HCT116 (cell line): ENCODE measurements around the gene ARPC5. TPM values are rescaled to one million over a fixed set of nuclear protein-coding genes. Genes with fewer than 3 reads are reported as not detected.

Experiments used
- ATAC-seq: fragments of 200-7000 bp; cut with Tn5 transposase; 2 replicates; pipeline ENCODE4 v1.9.1; 2020; ENCODE audit warnings: mild to moderate bottlenecking, moderate library complexity
- BruUV-seq: library from RNA; stranded (reverse); fragments of 400-500 nt; replicated peaks from 2 replicates; lab custom pipeline; 2021; lab: Mats Ljungman, UMichigan
- CTCF ChIA-PET: fragments of 300-600 bp; sonication (Branson Sonifier 250); formaldehyde crosslinking; loops from one replicate; lab custom pipeline; 2021; ENCODE audit warnings: antibody characterized with exemption; lab: Charles Lee
- POLR2A ChIA-PET: fragments of 300-600, 350-600 bp; sonication (Branson Sonifier 250); formaldehyde crosslinking; loops from one replicate; lab custom pipeline; 2021; ENCODE audit warnings: antibody characterized with exemption; lab: Charles Lee
- RAD21 ChIA-PET, 2 experiments: fragments of 300-600 bp; sonication (Branson Sonifier 250); formaldehyde crosslinking; loops; one replicate each; lab custom pipeline; 2023; ENCODE audit warnings: low total read pairs in 2 of 2; ENCODE audit not compliant: uncharacterized antibody in 2 of 2, unreplicated experiment in 2 of 2, low non-redundant PET in 1 of 2; lab: Charles Lee
- DNase-seq: peaks from one replicate; pipeline ENCODE4 v3.0.0-alpha.2; 2010; ENCODE audit warnings: low read depth, low spot score
- H2AFZ ChIP-seq: fragments of 200-600 bp; shearing (Covaris generic), sonication (generic); 2 replicates; pipeline ENCODE4 v1.6.1; 2017; ENCODE audit warnings: low read depth, mixed run types, mixed read lengths, antibody characterized with exemption, low read length; ENCODE audit not compliant: poor library complexity, severe bottlenecking
- H3K27ac ChIP-seq: 2 replicates; pipeline ENCODE4 v1.5.1; 2012; ENCODE audit warnings: low read depth, low read length
- H3K27me3 ChIP-seq: fragments of 200-600 bp; sonication (generic); 2 replicates; pipeline ENCODE4 v1.6.1; 2016; ENCODE audit warnings: mixed run types, low read length, mixed read lengths; ENCODE audit not compliant: insufficient read depth
- H3K36me3 ChIP-seq, 2 experiments: fragments of 200-500 bp in 1 of 2; fragments of 200-600 bp in 1 of 2; sonication (Bioruptor generic) in 1 of 2; sonication (generic) in 1 of 2; 2 replicates each; pipeline versions ENCODE4 v1.5.1 to v1.6.1; 2014 to 2016; ENCODE audit warnings: low read length in 2 of 2, inconsistent platforms in 1 of 2, mixed read lengths in 1 of 2, mixed run types in 1 of 2; ENCODE audit not compliant: insufficient read depth in 2 of 2, control insufficient read depth in 1 of 2
- H3K4me1 ChIP-seq, 2 experiments: fragments of 200-600 bp in 1 of 2; sonication (generic) in 1 of 2; 2 replicates each; pipeline versions ENCODE4 v1.5.1 to v1.6.1; 2012 to 2017; ENCODE audit warnings: low read length in 2 of 2, inconsistent platforms in 1 of 2, mild to moderate bottlenecking in 1 of 2, mixed read lengths in 1 of 2, mixed run types in 1 of 2, moderate library complexity in 1 of 2; ENCODE audit not compliant: insufficient read depth in 2 of 2, control insufficient read depth in 1 of 2
- H3K4me2 ChIP-seq: fragments of 200-600 bp; sonication (generic); 2 replicates; pipeline ENCODE4 v1.6.1; 2017; ENCODE audit warnings: mixed run types, low read length, mixed read lengths
- H3K4me3 ChIP-seq, 2 experiments: fragments of 200-600 bp in 1 of 2; sonication (generic) in 1 of 2; replicated peaks in 1 of 2; 2 replicates each; pipeline ENCODE4 v1.5.1; 2011 to 2016; ENCODE audit warnings: low read length in 2 of 2, control low read depth in 1 of 2, low read depth in 1 of 2, mild to moderate bottlenecking in 1 of 2, mixed read lengths in 1 of 2, mixed run types in 1 of 2
- H3K79me2 ChIP-seq: fragments of 200-600 bp; sonication (generic); 2 replicates; pipeline ENCODE4 v1.6.1; 2017; ENCODE audit warnings: mild to moderate bottlenecking, mixed run types, low read length, moderate library complexity, mixed read lengths; ENCODE audit not compliant: insufficient read depth
- H3K9ac ChIP-seq: fragments of 200-600 bp; sonication (generic); 2 replicates; pipeline ENCODE4 v1.6.1; 2016; ENCODE audit warnings: low read length, mixed read lengths
- H3K9me2 ChIP-seq: fragments of 200-600 bp; sonication (generic), shearing (Covaris generic); 2 replicates; pipeline ENCODE4 v1.6.1; 2017; ENCODE audit warnings: mixed run types, mild to moderate bottlenecking, moderate library complexity; ENCODE audit not compliant: insufficient read depth
- H3K9me3 ChIP-seq, 2 experiments: fragments of 200-500 bp in 1 of 2; fragments of 200-600 bp in 1 of 2; sonication (Bioruptor generic) in 1 of 2; sonication (generic) in 1 of 2; 2 replicates each; pipeline ENCODE4 v1.6.1; 2014 to 2017; ENCODE audit warnings: low read length in 2 of 2, mixed read lengths in 2 of 2, inconsistent platforms in 1 of 2, low read depth in 1 of 2, mild to moderate bottlenecking in 1 of 2, mixed run types in 1 of 2, moderate library complexity in 1 of 2; ENCODE audit not compliant: control insufficient read depth in 1 of 2, insufficient read depth in 1 of 2
- H4K20me1 ChIP-seq: fragments of 200-600 bp; sonication (generic), shearing (Covaris generic); 2 replicates; pipeline ENCODE4 v1.6.1; 2017; ENCODE audit warnings: mixed run types, mild to moderate bottlenecking, moderate library complexity; ENCODE audit not compliant: insufficient read depth
- CBX3 ChIP-seq: IDR thresholded peaks from 2 replicates; pipeline ENCODE4 v1.6.1; 2012; ENCODE audit warnings: low read depth
- EZH2 ChIP-seq: fragments of 200-600 bp; sonication (generic); IDR thresholded peaks from 2 replicates; pipeline ENCODE4 v1.6.1; 2017; ENCODE audit warnings: antibody characterized with exemption, mixed run types
- EZH2phosphoT487 ChIP-seq: fragments of 200-600 bp; IDR thresholded peaks from 2 replicates; pipeline ENCODE4 v1.6.1; 2018; ENCODE audit warnings: antibody characterized with exemption, borderline replicate concordance
- FOSL1 ChIP-seq: IDR thresholded peaks from 2 replicates; pipeline ENCODE4 v1.6.1; 2012; ENCODE audit warnings: low read depth
- JUND ChIP-seq: IDR thresholded peaks from 2 replicates; pipeline ENCODE4 v1.6.1; 2012
- POLR2A ChIP-seq: IDR thresholded peaks from 2 replicates; pipeline ENCODE4 v1.7.0; 2011; ENCODE audit warnings: borderline replicate concordance; ENCODE audit not compliant: insufficient read depth, insufficient read length; ENCODE audit errors: extremely low read depth
- POLR2AphosphoS5 ChIP-seq: IDR thresholded peaks from 2 replicates; pipeline ENCODE4 v1.6.1; 2011; ENCODE audit warnings: mild to moderate bottlenecking, low read depth, low read length, moderate library complexity
- SIN3A ChIP-seq: IDR thresholded peaks from 2 replicates; pipeline ENCODE4 v1.6.1; 2012; ENCODE audit warnings: low read depth
- SP1 ChIP-seq: IDR thresholded peaks from 2 replicates; pipeline ENCODE4 v1.6.1; 2012; ENCODE audit warnings: low read depth
- SRF ChIP-seq: IDR thresholded peaks from 2 replicates; pipeline ENCODE4 v1.6.1; 2012; ENCODE audit warnings: low read depth
- TCF7L2 ChIP-seq: IDR thresholded peaks from 2 replicates; pipeline ENCODE4 v1.7.0; 2011; ENCODE audit warnings: borderline replicate concordance, inconsistent platforms; ENCODE audit not compliant: insufficient read depth, insufficient read length; ENCODE audit errors: extremely low read depth
- YY1 ChIP-seq: IDR thresholded peaks from 2 replicates; pipeline ENCODE4 v1.6.1; 2011; ENCODE audit warnings: low read length, low read depth, moderate library complexity, mild to moderate bottlenecking; ENCODE audit not compliant: insufficient replicate concordance; ENCODE audit errors: extremely low read depth
- ZBTB33 ChIP-seq: IDR thresholded peaks from 2 replicates; pipeline ENCODE4 v1.6.1; 2011; ENCODE audit warnings: mild to moderate bottlenecking, low read length, moderate library complexity; ENCODE audit not compliant: insufficient replicate concordance; ENCODE audit errors: extremely low read depth
- ZFX ChIP-seq: fragments of 450-650 bp; IDR thresholded peaks from 2 replicates; pipeline ENCODE4 v1.6.1; 2017
- intact Hi-C: fragments of 100-400 bp; cut with micrococcal nuclease; formaldehyde crosslinking; loops from 2 replicates; pipeline ENCODE4 v1.10.0; 2022
- total RNA-seq: library from RNA; stranded (reverse); gene quantifications from one replicate; pipeline ENCODE4 v1.2.1, GENCODE V29; 2021; ENCODE audit not compliant: unreplicated experiment
- TF ChIP-seq, protein P1 (sequence below): IDR thresholded peaks from 2 replicates; pipeline ENCODE4 v1.6.1; 2012
- TF ChIP-seq, protein P2 (sequence below): IDR thresholded peaks from 2 replicates; pipeline ENCODE4 v1.6.1; 2012; ENCODE audit warnings: low read depth
- TF ChIP-seq, protein P3 (sequence below), 3 experiments: fragments of 200-600 bp in 1 of 3; sonication (generic) in 1 of 3; IDR thresholded peaks in 2 of 3; conservative IDR thresholded peaks in 1 of 3; 2 replicates each; pipeline ENCODE4 v1.5.1; 2012 to 2017; ENCODE audit warnings: low read depth in 2 of 3, low read length in 2 of 3, antibody characterized with exemption in 1 of 3, borderline replicate concordance in 1 of 3, control low read depth in 1 of 3, mild to moderate bottlenecking in 1 of 3, mixed read lengths in 1 of 3, mixed run types in 1 of 3, moderate library complexity in 1 of 3; ENCODE audit not compliant: insufficient read depth in 1 of 3

Gene ARPC5
- total RNA-seq, 1 experiment from 2014 or later: 71.5 TPM

- no peaks in the 10 kb centered on the region for H3K9me3 ChIP-seq
- H3K36me3 ChIP-seq: no peaks in the 10 kb centered on the region
- H2AFZ ChIP-seq: no peak overlapping the region
- no peaks in the 10 kb centered on the region for H3K27me3 ChIP-seq
- H3K4me1 ChIP-seq: no peaks in the 10 kb centered on the region
- no peaks in the 10 kb centered on the region for H3K79me2 ChIP-seq
- no peak overlapping the region for H3K4me3 ChIP-seq
- ATAC-seq (no peak), DNase-seq (no peak)
- no TSS peak for BruUV-seq
- H4K20me1 ChIP-seq: no peaks in the 10 kb centered on the region
- H3K9me2 ChIP-seq: no peaks in the 10 kb centered on the region
- H3K9ac ChIP-seq: no peak overlapping the region
- intact Hi-C loops: loop anchor here (5.0 kb wide), 1 partner anchor 397 kb away; no protein-coding TSS in a partner anchor
- CTCF ChIA-PET: no interaction called here
- no peak overlapping the region for H3K4me2 ChIP-seq
- TF ChIP-seq TCF7L2 (no peak), POLR2AphosphoS5 (no peak), CBX3 (no peak), JUND (no peak), ZFX (no peak), FOSL1 (no peak), ZBTB33 (no peak), SP1 (no peak), SRF (no peak), POLR2A (no peak), YY1 (no peak), SIN3A (no peak), EZH2phosphoT487 (no peak), EZH2 (no peak)
- TF ChIP-seq, protein P1, sequence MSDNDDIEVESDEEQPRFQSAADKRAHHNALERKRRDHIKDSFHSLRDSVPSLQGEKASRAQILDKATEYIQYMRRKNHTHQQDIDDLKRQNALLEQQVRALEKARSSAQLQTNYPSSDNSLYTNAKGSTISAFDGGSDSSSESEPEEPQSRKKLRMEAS: no peak
- TF ChIP-seq, protein P2, sequence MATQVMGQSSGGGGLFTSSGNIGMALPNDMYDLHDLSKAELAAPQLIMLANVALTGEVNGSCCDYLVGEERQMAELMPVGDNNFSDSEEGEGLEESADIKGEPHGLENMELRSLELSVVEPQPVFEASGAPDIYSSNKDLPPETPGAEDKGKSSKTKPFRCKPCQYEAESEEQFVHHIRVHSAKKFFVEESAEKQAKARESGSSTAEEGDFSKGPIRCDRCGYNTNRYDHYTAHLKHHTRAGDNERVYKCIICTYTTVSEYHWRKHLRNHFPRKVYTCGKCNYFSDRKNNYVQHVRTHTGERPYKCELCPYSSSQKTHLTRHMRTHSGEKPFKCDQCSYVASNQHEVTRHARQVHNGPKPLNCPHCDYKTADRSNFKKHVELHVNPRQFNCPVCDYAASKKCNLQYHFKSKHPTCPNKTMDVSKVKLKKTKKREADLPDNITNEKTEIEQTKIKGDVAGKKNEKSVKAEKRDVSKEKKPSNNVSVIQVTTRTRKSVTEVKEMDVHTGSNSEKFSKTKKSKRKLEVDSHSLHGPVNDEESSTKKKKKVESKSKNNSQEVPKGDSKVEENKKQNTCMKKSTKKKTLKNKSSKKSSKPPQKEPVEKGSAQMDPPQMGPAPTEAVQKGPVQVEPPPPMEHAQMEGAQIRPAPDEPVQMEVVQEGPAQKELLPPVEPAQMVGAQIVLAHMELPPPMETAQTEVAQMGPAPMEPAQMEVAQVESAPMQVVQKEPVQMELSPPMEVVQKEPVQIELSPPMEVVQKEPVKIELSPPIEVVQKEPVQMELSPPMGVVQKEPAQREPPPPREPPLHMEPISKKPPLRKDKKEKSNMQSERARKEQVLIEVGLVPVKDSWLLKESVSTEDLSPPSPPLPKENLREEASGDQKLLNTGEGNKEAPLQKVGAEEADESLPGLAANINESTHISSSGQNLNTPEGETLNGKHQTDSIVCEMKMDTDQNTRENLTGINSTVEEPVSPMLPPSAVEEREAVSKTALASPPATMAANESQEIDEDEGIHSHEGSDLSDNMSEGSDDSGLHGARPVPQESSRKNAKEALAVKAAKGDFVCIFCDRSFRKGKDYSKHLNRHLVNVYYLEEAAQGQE: no peak
- TF ChIP-seq, protein P3, sequence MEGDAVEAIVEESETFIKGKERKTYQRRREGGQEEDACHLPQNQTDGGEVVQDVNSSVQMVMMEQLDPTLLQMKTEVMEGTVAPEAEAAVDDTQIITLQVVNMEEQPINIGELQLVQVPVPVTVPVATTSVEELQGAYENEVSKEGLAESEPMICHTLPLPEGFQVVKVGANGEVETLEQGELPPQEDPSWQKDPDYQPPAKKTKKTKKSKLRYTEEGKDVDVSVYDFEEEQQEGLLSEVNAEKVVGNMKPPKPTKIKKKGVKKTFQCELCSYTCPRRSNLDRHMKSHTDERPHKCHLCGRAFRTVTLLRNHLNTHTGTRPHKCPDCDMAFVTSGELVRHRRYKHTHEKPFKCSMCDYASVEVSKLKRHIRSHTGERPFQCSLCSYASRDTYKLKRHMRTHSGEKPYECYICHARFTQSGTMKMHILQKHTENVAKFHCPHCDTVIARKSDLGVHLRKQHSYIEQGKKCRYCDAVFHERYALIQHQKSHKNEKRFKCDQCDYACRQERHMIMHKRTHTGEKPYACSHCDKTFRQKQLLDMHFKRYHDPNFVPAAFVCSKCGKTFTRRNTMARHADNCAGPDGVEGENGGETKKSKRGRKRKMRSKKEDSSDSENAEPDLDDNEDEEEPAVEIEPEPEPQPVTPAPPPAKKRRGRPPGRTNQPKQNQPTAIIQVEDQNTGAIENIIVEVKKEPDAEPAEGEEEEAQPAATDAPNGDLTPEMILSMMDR (IDR thresholded peaks at IDR 0.05 in 2 of 3, conservative IDR thresholded peaks at IDR 0.05 in 1 of 3; ENCODE audit: borderline replicate concordance in 1 of 3, insufficient read depth in 1 of 3, low read depth in 2 of 3, low read length in 2 of 3): no peak
- RAD21 ChIA-PET: no interaction called here
- POLR2A ChIA-PET: no interaction called here
- H3K27ac ChIP-seq: no peak overlapping the region
These were observed 43.2 kb upstream of the ARPC5 start for GRCh38 chr1:183678819-183679218.
